GM23248 (cell line): ENCODE data around the gene CEP97. TPM values are rescaled to one million over a fixed set of nuclear protein-coding genes. Genes with fewer than 3 reads are reported as not detected.
"Not testable (repeated sequence)": the region's sequence is repeated elsewhere in the genome, so short reads cannot be mapped to it uniquely, and the experiment has no call there.

Experiments used
- DNase-seq: peaks from one replicate; pipeline ENCODE4 v3.0.0-alpha.2; 2015
- H2AFZ ChIP-seq: fragments of 200-600 bp; sonication (generic); 2 replicates; pipeline ENCODE4 v1.6.1; 2016; ENCODE audit warnings: antibody characterized with exemption
- H3F3A ChIP-seq: fragments of 200-600 bp; sonication (generic); 2 replicates; pipeline ENCODE4 v1.6.1; 2016; ENCODE audit warnings: mild to moderate bottlenecking, antibody characterized with exemption, mixed run types; ENCODE audit not compliant: insufficient read depth
- H3K27ac ChIP-seq: fragments of 200-600 bp; sonication (generic); 2 replicates; pipeline ENCODE4 v1.5.1; 2016; ENCODE audit warnings: mild to moderate bottlenecking
- H3K27me3 ChIP-seq: fragments of 200-600 bp; sonication (generic); replicated peaks from 2 replicates; pipeline ENCODE4 v1.6.1; 2016; ENCODE audit warnings: mild to moderate bottlenecking; ENCODE audit not compliant: insufficient read depth
- H3K36me3 ChIP-seq: fragments of 200-600 bp; sonication (generic); 2 replicates; pipeline ENCODE4 v1.6.1; 2016; ENCODE audit warnings: low read depth, mild to moderate bottlenecking
- H3K4me1 ChIP-seq: fragments of 200-600 bp; sonication (generic); 2 replicates; pipeline ENCODE4 v1.6.1; 2016; ENCODE audit warnings: mild to moderate bottlenecking; ENCODE audit not compliant: insufficient read depth
- H3K4me2 ChIP-seq: fragments of 200-600 bp; sonication (generic); one replicate; pipeline ENCODE4 v1.6.1; 2016; ENCODE audit warnings: mild to moderate bottlenecking; ENCODE audit not compliant: unreplicated experiment
- H3K4me3 ChIP-seq: fragments of 200-600 bp; sonication (generic); 2 replicates; pipeline ENCODE4 v1.5.1; 2016; ENCODE audit warnings: mild to moderate bottlenecking
- H3K79me2 ChIP-seq: fragments of 200-600 bp; sonication (generic); 2 replicates; pipeline ENCODE4 v1.6.1; 2016; ENCODE audit warnings: mild to moderate bottlenecking; ENCODE audit not compliant: insufficient read depth
- H3K9ac ChIP-seq: fragments of 200-600 bp; sonication (generic); 2 replicates; pipeline ENCODE4 v1.6.1; 2016; ENCODE audit warnings: mild to moderate bottlenecking
- H3K9me2 ChIP-seq: fragments of 200-600 bp; sonication (generic); 2 replicates; pipeline ENCODE4 v1.6.1; 2016; ENCODE audit warnings: mixed run types, mild to moderate bottlenecking, moderate library complexity; ENCODE audit not compliant: insufficient read depth
- H3K9me3 ChIP-seq: fragments of 200-600 bp; sonication (generic); one replicate; pipeline ENCODE4 v1.6.1; 2017; ENCODE audit warnings: low read depth
- H4K20me1 ChIP-seq: fragments of 200-600 bp; sonication (generic); 2 replicates; pipeline ENCODE4 v1.6.0; 2016; ENCODE audit not compliant: insufficient read depth
- EZH2 ChIP-seq: fragments of 200-600 bp; sonication (generic); IDR thresholded peaks from 2 replicates; pipeline ENCODE4 v1.6.1; 2018; ENCODE audit warnings: antibody characterized with exemption, mild to moderate bottlenecking; ENCODE audit not compliant: insufficient read depth, poor library complexity, severe bottlenecking
- EZH2phosphoT487 ChIP-seq: fragments of 200-600 bp; sonication (generic); IDR thresholded peaks from 2 replicates; pipeline ENCODE4 v1.6.1; 2018; ENCODE audit warnings: antibody characterized with exemption, moderate library complexity, mild to moderate bottlenecking, low read depth; ENCODE audit not compliant: insufficient read depth
- WGBS, 2 experiments: methylation state at CpG; one replicate each; pipeline ENCODE4 v1.1.6; 2015 to 2017; ENCODE audit warnings: low lambda C conversion rate in 2 of 2, low coverage in 1 of 2; ENCODE audit errors: missing lambda C conversion rate in 2 of 2; 5-methylcytosine and 5-hydroxymethylcytosine counted together
- in situ Hi-C: fragments of 300-500 bp; cut with MboI; formaldehyde crosslinking; loops from 2 replicates; pipeline ENCODE4 v1.15.0; 2020
- polyA plus RNA-seq: library from polyadenylated mRNA; unstranded; fragments of >200 nt; fragmentation: Nextera tagmentation; extraction: Ambion mirVana; gene quantifications from 2 replicates; pipeline ENCODE4 v1.2.1, GENCODE V29; 2016
- total RNA-seq: library from RNA; depleted of rRNA; stranded (reverse); fragments of >200 nt; shearing (Covaris generic); gene quantifications from 2 replicates; pipeline ENCODE4 v1.2.3, GENCODE V29; 2014

Gene CEP97
- total and polyA plus RNA-seq, 2 experiments from 2014 or later: 3.3 to 9.8 TPM

DNA sequence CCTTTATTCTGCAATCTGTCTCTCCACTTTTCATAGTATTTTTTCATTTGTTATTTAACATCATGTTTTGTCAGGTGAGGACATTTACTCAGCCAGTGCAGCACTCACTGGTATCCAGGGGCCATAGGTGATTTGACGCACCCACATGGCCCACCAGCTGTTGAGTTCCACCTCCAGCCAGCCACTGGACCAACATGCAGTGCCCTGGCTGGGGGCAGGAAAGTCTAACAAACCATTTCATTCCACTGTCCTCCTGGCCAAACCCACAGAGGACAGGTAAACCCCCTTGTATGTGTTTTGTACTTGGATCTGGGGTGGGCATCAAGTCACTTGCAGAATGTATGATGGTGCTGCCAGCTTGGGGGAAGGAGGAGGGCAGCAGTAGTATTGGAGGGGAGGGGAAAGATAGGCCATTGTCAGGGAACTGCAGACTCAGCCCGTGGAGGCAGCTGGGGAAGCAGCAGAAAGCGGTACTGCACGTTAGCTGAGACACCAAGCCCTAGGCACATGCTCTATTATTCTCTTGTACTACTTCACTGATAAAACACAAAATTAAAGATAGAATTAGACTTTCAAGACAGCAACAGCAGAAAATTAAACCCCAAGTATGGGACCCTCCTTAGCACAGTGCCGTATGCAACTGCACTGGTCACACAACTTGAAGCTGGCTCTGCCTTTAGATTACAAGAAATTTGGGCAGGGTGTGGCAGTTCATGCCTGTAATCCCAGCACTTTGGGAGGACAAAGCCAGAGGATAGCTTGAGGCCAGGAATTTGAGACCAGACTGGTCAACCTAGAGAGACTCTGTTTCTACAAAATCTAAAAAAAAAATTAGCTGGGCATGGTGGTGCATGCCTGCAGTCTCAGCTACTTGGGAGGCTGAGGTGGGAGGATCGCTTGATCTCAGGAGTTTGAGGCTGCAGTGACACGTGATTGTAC is 22.4 kb upstream of the CEP97 start:
- in situ Hi-C loops: no loop called here

GRCh38 chr3:101702726-101703125 is 21.7 kb upstream of the CEP97 start:
- TF ChIP-seq EZH2phosphoT487: no peak
- no peak for TF ChIP-seq EZH2
- Histone ChIP-seq H3K4me2 (no peak overlapping the region), H2AFZ (no peak overlapping the region), H3K9ac (no peak overlapping the region), H3K4me1 (no peaks in the 10 kb centered on the region), H3K9me2 (no peaks in the 10 kb centered on the region), H4K20me1 (no peaks in the 10 kb centered on the region), H3K36me3 (no peaks in the 10 kb centered on the region), H3K79me2 (no peaks in the 10 kb centered on the region), H3K4me3 (no peak overlapping the region), H3K9me3 (no peaks in the 10 kb centered on the region), H3K27me3 (no peaks in the 10 kb centered on the region), H3F3A (no peaks in the 10 kb centered on the region), H3K27ac (no peak overlapping the region)
- WGBS, 2 experiments: 72 to 84% methylated on average over 1 of the region's 1 CpG
- no peak for DNase-seq
- in situ Hi-C loops: no loop called here

More for the DNA sequence above, 22.4 kb upstream of the CEP97 start:
- H3K9me3 ChIP-seq: no peaks in the 10 kb centered on the region
- no peak overlapping the region for H3K27ac ChIP-seq
- no peak overlapping the region for H3K4me3 ChIP-seq
- no peak for DNase-seq
- no peaks in the 10 kb centered on the region for H4K20me1 ChIP-seq
- H3K4me2 ChIP-seq: no peak overlapping the region
- H3K79me2 ChIP-seq: no peaks in the 10 kb centered on the region
- no peak overlapping the region for H3K9ac ChIP-seq
- H3K27me3 ChIP-seq: no peaks in the 10 kb centered on the region
- no peaks in the 10 kb centered on the region for H3K9me2 ChIP-seq
- no peak for TF ChIP-seq EZH2
- no peak for TF ChIP-seq EZH2phosphoT487
- no peak overlapping the region for H2AFZ ChIP-seq
- H3K36me3 ChIP-seq: no peaks in the 10 kb centered on the region
- WGBS, 2 experiments: 81 to 86% methylated on average over 7 of the region's 7 CpGs
- no peaks in the 10 kb centered on the region for H3K4me1 ChIP-seq
- H3F3A ChIP-seq: no peaks in the 10 kb centered on the region

GRCh38 chr3:101703169-101703568 is 21.2 kb upstream of the CEP97 start:
- TF ChIP-seq EZH2phosphoT487 (no peak), EZH2 (no peak)
- DNase-seq: no peak
- Histone ChIP-seq H3K4me3 (no peak overlapping the region), H3K79me2 (no peaks in the 10 kb centered on the region), H3K27ac (no peak overlapping the region), H3K9me2 (no peaks in the 10 kb centered on the region), H3K27me3 (no peaks in the 10 kb centered on the region), H3K9ac (no peak overlapping the region), H3K36me3 (no peaks in the 10 kb centered on the region), H3K9me3 (no peaks in the 10 kb centered on the region), H2AFZ (no peak overlapping the region), H4K20me1 (no peaks in the 10 kb centered on the region), H3K4me2 (no peak overlapping the region), H3K4me1 (no peaks in the 10 kb centered on the region), H3F3A (no peaks in the 10 kb centered on the region)
- WGBS, 2 experiments: 62 to 69% methylated on average over 2 of the region's 2 CpGs
- in situ Hi-C loops: no loop called here

DNA sequence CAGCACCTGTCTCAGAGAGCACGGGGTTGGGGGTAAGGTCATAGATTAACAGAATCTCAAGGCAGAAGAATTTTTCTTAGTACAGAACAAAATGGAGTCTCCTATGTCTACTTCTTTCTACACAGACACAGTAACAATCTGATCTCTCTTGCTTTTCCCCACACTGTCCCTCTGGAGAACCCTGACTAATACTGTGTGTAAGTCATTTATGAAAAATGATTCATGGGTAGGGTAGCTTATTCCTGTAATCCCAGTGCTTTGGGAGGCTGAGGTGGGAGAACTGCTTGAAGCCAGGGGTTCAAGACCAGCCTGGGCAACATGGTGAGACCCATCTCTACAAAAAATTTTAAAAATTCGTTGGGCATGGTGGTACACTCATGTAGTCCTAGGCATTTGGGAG is 19.8 kb upstream of the CEP97 start:
- H3K9ac ChIP-seq, H3K4me3 ChIP-seq, H3K36me3 ChIP-seq, H4K20me1 ChIP-seq, H2AFZ ChIP-seq, H3K4me1 ChIP-seq, H3F3A ChIP-seq, H3K4me2 ChIP-seq, H3K79me2 ChIP-seq, H3K27ac ChIP-seq, H3K9me3 ChIP-seq, H3K9me2 ChIP-seq, H3K27me3 ChIP-seq, in situ Hi-C loops: not testable (repeated sequence)
- peak; percentile 52 for DNase-seq
- 0 to 28% methylated on average over 1 to 2 of the region's 2 CpGs for WGBS, 2 experiments
